Esophagus squamous epithelium (tissue), 4 donors: ENCODE data around the gene KRT39.

Experiments
- CTCF ChIP-seq, 6 experiments: fragments of 450-650 bp in 4 of 6; fragments of 200-600 bp in 2 of 6; sonication (generic) in 2 of 6; IDR thresholded peaks; one replicate each; pipeline ENCODE4 v1.5.1; 2016 to 2019; ENCODE audit warnings: antibody characterized with exemption in 6 of 6, mild to moderate bottlenecking in 4 of 6, moderate library complexity in 4 of 6
- POLR2A ChIP-seq, 4 donors: fragments of 450-650 bp; IDR thresholded peaks; one replicate each; pipeline ENCODE4 v1.6.1; 2017; ENCODE audit warnings: antibody characterized with exemption in 4 of 4, mild to moderate bottlenecking in 4 of 4, moderate library complexity in 3 of 4

DNA sequence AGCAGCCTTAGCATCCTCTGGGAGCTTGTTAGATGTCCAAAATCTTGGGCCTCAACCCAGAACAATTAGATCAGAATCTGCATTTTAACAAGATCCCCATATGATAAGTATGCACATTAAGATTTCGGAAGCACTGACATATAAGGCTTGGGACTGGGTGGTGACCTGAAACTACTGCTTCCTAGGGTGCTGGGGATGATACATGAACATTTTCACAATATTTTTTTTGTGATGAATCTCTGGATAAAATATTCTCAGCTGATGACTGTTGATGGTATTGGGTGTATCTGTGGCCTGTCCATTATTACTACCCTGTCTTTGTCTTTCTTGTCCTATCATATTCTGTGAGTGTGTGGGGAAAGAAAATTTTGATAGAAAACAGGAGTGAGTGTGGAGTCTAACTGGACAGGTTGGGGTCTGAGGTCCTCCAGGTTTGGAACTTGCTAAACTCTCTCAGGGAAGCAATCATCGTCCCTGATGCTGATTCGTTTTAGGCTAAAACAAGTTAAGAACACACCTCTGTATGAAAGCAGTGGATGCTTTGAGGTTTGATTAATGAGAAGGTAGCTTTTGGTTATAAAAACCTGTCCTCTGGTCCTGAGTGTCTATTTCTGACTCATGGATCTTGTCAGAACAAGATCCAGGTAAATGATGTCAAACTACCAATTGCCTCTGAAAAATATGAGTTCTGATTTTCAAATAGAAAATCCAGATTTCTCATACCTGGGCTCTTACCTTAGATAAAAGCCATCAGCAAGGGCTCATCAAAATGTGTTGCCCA, 52.5 kb downstream of the KRT39 start:
- no peak for TF ChIP-seq CTCF (IDR thresholded peaks at IDR 0.05)
- no peak for TF ChIP-seq POLR2A (IDR thresholded peaks at IDR 0.05)
